Testis (tissue), 3 donors: ENCODE data around the gene PEBP1. TPM values are rescaled to one million over a fixed set of nuclear protein-coding genes. Genes with fewer than 3 reads are reported as not detected.
A peak's percentile ranks its signal among the peaks of the same experiment; 100 is the strongest.
"Not testable (repeated sequence)": the region's sequence is repeated elsewhere in the genome, so short reads cannot be mapped to it uniquely, and the experiment has no call there.

Source experiments
- DNase-seq: peaks from one replicate; pipeline ENCODE4 v3.0.0-alpha.2; 2019
- H3K27ac ChIP-seq, 2 donors: fragments of 200-600 bp; sonication (generic); one replicate each; pipeline ENCODE4 v1.5.1; 2019
- H3K27me3 ChIP-seq: fragments of 200-600 bp; sonication (generic); one replicate; pipeline ENCODE4 v1.5.1; 2019
- H3K36me3 ChIP-seq: fragments of 200-600 bp; sonication (generic); one replicate; pipeline ENCODE4 v1.5.1; 2017; ENCODE audit warnings: low read depth; ENCODE audit errors: missing control alignments
- H3K4me1 ChIP-seq: fragments of 200-600 bp; sonication (generic); one replicate; pipeline ENCODE4 v1.5.1; 2019
- H3K4me3 ChIP-seq, 2 donors: fragments of 200-600 bp; sonication (generic); one replicate each; pipeline ENCODE4 v1.5.1; 2017 to 2019
- H3K9me3 ChIP-seq: fragments of 200-600 bp; sonication (generic); one replicate; pipeline ENCODE4 v1.5.1; 2017
- CTCF ChIP-seq, 3 experiments: fragments of 450-650 bp in 2 of 3; fragments of 200-600 bp in 1 of 3; sonication (generic) in 1 of 3; IDR thresholded peaks; one replicate each; pipeline ENCODE4 v1.5.1; 2016 to 2019; ENCODE audit warnings: antibody characterized with exemption in 3 of 3, mild to moderate bottlenecking in 2 of 3, moderate library complexity in 1 of 3
- POLR2A ChIP-seq: fragments of 450-650 bp; IDR thresholded peaks from one replicate; pipeline ENCODE4 v1.6.1; 2017; ENCODE audit warnings: antibody characterized with exemption, mild to moderate bottlenecking, moderate library complexity
- WGBS, 2 donors: methylation state at CpG; one replicate each; pipeline ENCODE4 v1.1.5; 2018; 5-methylcytosine and 5-hydroxymethylcytosine counted together
- intact Hi-C: fragments of 100-400 bp; cut with DNase I; formaldehyde crosslinking; loops from one replicate; pipeline ENCODE4 v1.15.1; 2023; ENCODE audit warnings: low total_unique reads
- polyA plus RNA-seq: library from polyadenylated mRNA; stranded (reverse); fragments of 350-450 nt; fragmentation: Illumina TruSeq; extraction: RNeasy Lipid Tissue Mini Kit (QIAGEN cat#74804); gene quantifications from one replicate; pipeline ENCODE4 v1.2.3, GENCODE V29; 2014; ENCODE audit warnings: low read depth, low replicate concordance; ENCODE audit not compliant: insufficient read depth
- total RNA-seq, 2 donors: library from RNA; depleted of rRNA; stranded (reverse); fragments of >200 nt; gene quantifications; one replicate each; pipeline ENCODE4 v1.2.3, GENCODE V29; 2016

PEBP1 gene
- total and polyA plus RNA-seq, 3 donors from 2014 or later, result 370 to 500 (median 371) TPM

GRCh38 chr12:118125743-118126118 is 10.2 kb upstream of the PEBP1 start:
- peaks cover 16% of the 10 kb centered on the region for H3K4me1 ChIP-seq
- no peaks in the 10 kb centered on the region for H3K36me3 ChIP-seq
- no peak overlapping the region for H3K4me3 ChIP-seq
- TF ChIP-seq CTCF (IDR thresholded peaks at IDR 0.05), result no peak
- TF ChIP-seq POLR2A, result no peak
- no peaks in the 10 kb centered on the region for H3K9me3 ChIP-seq
- DNase-seq, result no peak
- WGBS, 2 donors, result 80 to 95% methylated on average over 4 of the region's 4 CpGs
- intact Hi-C loops, result no loop called here
- peak overlapping the region; percentile 3 to 30 for H3K27ac ChIP-seq
- H3K27me3 ChIP-seq, result no peaks in the 10 kb centered on the region

- intact Hi-C loops, result no loop called here
- Histone ChIP-seq H3K27ac (peak overlapping the region; percentile 3 to 30), H3K4me1 (peaks cover 11% of the 10 kb centered on the region), H3K9me3 (no peaks in the 10 kb centered on the region), H3K36me3 (no peaks in the 10 kb centered on the region), H3K4me3 (peak overlapping the region in 1 of 2 donors; percentile 29), H3K27me3 (no peaks in the 10 kb centered on the region)
- peak; percentile 83 for DNase-seq
- 46 to 47% methylated on average over 8 to 13 of the region's 13 CpGs for WGBS, 2 donors
- TF ChIP-seq POLR2A, result no peak
- no peak for TF ChIP-seq CTCF (IDR thresholded peaks at IDR 0.05)
These were observed 9.7 kb upstream of the PEBP1 start for GRCh38 chr12:118126119-118126757.

GRCh38 chr12:118127867-118128266 is 8.1 kb upstream of the PEBP1 start:
- H3K36me3 ChIP-seq, result no peaks in the 10 kb centered on the region
- H3K9me3 ChIP-seq, result no peaks in the 10 kb centered on the region
- H3K27ac ChIP-seq, result no peak overlapping the region
- H3K27me3 ChIP-seq, result no peaks in the 10 kb centered on the region
- H3K4me3 ChIP-seq, result no peak overlapping the region
- TF ChIP-seq CTCF (IDR thresholded peaks at IDR 0.05), result no peak
- no peak for TF ChIP-seq POLR2A
- intact Hi-C loops, result no loop called here
- no peak for DNase-seq
- 91 to 96% methylated on average over 4 to 5 of the region's 5 CpGs for WGBS, 2 donors
- peaks cover 8% of the 10 kb centered on the region for H3K4me1 ChIP-seq

GRCh38 chr12:118129436-118129835 is 6.5 kb upstream of the PEBP1 start:
- H3K9me3 ChIP-seq, H3K27me3 ChIP-seq, DNase-seq, H3K4me1 ChIP-seq, intact Hi-C loops, H3K4me3 ChIP-seq, H3K36me3 ChIP-seq, H3K27ac ChIP-seq: not testable (repeated sequence)
- WGBS, 2 donors, result 93 to 96% methylated on average over 5 of the region's 5 CpGs

GRCh38 chr12:118136559-118137003 is 657 bp downstream of the PEBP1 start:
- intact Hi-C loops, result no loop called here
- Histone ChIP-seq H3K4me3 (peak overlapping the region; percentile 84 to 90), H3K4me1 (peaks cover 32% of the 10 kb centered on the region), H3K27me3 (no peaks in the 10 kb centered on the region), H3K9me3 (no peaks in the 10 kb centered on the region), H3K27ac (peak overlapping the region; percentile 80 to 92), H3K36me3 (no peaks in the 10 kb centered on the region)
- 0 to 1% methylated on average over 6 to 25 of the region's 29 CpGs for WGBS, 2 donors
- peak; percentile 57 for DNase-seq
- TF ChIP-seq POLR2A (no peak), CTCF (IDR thresholded peaks at IDR 0.05) (no peak)
